HCT116 (cell line): Measurements from ENCODE around the gene DOK1.

Experiments used
- CTCF ChIP-seq, 3 experiments: fragments of 200-600 bp in 1 of 3; sonication (generic) in 1 of 3; IDR thresholded peaks in 2 of 3; conservative IDR thresholded peaks in 1 of 3; 2 replicates each; pipeline ENCODE4 v1.5.1; 2012 to 2017; ENCODE audit warnings: low read depth in 2 of 3, low read length in 2 of 3, antibody characterized with exemption in 1 of 3, borderline replicate concordance in 1 of 3, control low read depth in 1 of 3, mild to moderate bottlenecking in 1 of 3, mixed read lengths in 1 of 3, mixed run types in 1 of 3, moderate library complexity in 1 of 3; ENCODE audit not compliant: insufficient read depth in 1 of 3
- JUND ChIP-seq: IDR thresholded peaks from 2 replicates; pipeline ENCODE4 v1.6.1; 2012
- ZFX ChIP-seq: fragments of 450-650 bp; IDR thresholded peaks from 2 replicates; pipeline ENCODE4 v1.6.1; 2017
- ZNF274 ChIP-seq: fragments of 200-500 bp; sonication (Bioruptor generic); IDR thresholded peaks from 2 replicates; pipeline ENCODE4 v1.6.1; 2014; ENCODE audit warnings: mild to moderate bottlenecking, low read depth, low read length, inconsistent platforms

GRCh38 chr2:74556159-74556558 is 1.6 kb downstream of the DOK1 start:
- TF ChIP-seq CTCF (IDR thresholded peaks at IDR 0.05 in 2 of 3, conservative IDR thresholded peaks at IDR 0.05 in 1 of 3; ENCODE audit: borderline replicate concordance in 1 of 3, insufficient read depth in 1 of 3, low read depth in 2 of 3, low read length in 2 of 3) (no peak), ZFX (no peak), JUND (no peak), ZNF274 (no peak)
